NCI-H2227 (cell line): ENCODE data around the gene DGAT2.

Experiments
- DNase-seq: peaks from one replicate; lab custom pipeline; 2025; ENCODE audit not compliant: unreplicated experiment; lab: John Stamatoyannopoulos, UW

DGAT2 gene

GRCh38 chr11:75822541-75822940 is 54.0 kb downstream of the DGAT2 start:
- no peak for DNase-seq

DNA sequence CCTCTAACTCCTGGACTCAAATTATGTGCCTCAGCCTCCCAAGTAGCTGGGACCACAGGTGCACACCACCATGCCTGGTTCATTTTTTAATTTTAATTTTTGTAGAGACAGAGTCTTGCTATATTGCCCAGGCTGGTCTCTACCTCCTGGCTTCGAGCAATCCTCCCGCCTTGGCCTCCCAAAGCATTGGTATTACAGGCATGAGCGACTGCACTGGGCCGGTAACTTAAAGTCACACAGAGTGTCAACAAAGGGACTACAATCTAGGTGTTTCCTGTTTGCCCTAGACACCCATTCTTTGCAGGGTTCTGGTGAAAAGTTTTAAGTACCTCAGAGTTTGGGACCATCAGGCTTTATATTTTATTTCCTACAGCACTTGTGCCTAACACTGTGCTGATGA is 54.8 kb downstream of the DGAT2 start:
- no peak for DNase-seq

DNA sequence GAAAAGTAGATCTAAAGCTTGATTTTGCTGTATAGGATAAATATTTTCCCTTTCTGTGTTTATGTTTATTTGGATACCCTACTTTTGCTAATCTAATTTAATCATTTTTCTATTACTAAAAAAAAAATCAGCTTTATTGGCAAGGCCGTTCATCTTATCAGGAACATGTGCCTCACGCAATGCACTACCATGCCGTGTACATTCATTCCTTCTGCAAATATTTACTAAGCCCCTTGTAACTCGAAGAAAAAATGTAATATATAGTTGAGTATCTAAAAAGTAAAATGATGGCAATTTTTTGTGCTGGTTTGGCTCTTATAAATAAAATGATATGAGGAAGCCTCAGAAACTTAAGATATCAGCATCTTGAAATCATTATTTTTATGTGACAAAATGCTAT is 55.4 kb downstream of the DGAT2 start:
- no peak for DNase-seq

- no peak for DNase-seq
Observed at GRCh38 chr11:75826461-75827230, 58.1 kb downstream of the DGAT2 start.

DNA sequence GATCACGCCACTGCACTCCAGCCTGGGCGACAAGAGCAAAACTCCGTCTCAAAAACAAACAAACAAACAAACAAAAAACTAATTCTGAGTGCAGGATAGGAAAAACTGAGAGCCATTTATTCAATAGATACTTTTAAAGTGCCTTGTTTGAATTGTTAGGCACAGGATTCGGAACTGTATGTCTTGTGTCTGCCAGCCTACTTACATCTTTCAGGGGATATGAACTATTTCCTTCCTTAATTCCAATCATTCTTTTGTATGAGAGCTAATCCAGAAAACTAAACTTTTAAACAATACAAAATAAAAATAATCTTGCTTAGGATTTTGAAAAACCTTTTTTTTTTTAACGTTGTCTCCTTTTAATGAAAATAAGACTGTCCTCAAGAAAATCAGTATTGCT is 59.0 kb downstream of the DGAT2 start:
- no peak for DNase-seq

DNA sequence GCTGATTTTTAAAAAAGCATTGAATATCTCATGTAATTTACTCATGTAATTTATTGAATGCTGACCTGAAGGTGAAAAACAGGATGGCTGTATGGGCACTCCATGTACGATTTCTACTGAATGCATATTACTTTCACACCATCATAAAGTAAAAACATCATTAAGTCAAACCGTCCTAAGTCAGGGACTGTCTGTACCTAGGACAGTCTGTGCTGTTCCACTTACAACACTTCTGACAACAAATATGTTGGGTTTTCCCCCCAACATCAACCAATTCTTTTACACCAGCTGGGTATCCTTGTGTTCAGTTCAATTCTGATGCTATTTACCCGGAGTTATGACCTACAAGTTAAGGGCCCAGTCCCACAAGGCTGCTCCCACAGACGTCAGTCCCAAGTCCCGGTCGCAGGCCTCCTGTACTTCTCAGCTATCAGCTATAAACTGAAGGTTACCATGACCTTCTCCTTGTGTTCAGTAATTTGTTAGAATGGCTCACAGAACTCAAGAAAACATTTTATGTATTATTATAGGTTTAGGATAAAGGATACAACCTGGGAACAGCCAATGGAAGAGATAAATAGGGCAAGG is 63.4 kb downstream of the DGAT2 start:
- DNase-seq = no peak

DNA sequence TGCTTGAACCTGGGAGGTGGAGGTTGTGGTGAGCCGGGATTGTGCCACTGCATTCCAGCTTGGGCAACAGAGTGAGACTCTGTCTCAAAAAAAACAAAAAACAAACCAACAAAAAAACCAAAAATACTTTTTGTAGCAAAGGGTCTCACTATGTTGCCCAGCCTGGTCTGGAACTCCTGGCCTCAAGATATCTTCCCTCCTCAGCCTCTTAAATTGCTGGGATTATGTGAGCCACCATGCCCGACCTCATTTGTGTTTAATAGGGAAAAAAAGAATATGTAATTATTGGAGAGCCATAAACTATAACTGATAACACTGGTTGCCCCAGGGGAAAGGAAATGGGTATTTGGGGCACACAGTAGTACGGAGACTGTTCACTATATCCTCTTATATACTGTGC is 66.2 kb downstream of the DGAT2 start:
- no peak for DNase-seq

GRCh38 chr11:75836417-75836816 is 67.8 kb downstream of the DGAT2 start:
- no peak for DNase-seq

DNA sequence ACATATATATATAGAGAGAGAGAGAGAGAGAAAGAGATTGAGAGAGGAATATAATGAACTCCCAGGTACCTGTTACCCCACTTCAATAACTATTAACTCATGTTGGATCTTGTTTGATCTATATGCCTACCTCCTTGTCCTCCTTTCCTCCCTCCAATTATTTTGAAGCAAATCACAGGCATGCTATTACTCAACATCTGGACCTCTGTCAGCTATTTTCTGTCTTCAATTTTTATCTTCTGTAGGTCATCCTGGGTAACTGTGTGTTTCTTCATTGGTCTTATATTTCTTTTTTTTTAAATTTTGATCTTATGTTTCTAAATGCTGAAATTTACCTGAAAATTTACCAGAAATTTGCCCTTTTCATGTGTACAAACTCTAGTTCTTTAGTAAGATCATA is 71.3 kb downstream of the DGAT2 start:
- no peak for DNase-seq

DNA sequence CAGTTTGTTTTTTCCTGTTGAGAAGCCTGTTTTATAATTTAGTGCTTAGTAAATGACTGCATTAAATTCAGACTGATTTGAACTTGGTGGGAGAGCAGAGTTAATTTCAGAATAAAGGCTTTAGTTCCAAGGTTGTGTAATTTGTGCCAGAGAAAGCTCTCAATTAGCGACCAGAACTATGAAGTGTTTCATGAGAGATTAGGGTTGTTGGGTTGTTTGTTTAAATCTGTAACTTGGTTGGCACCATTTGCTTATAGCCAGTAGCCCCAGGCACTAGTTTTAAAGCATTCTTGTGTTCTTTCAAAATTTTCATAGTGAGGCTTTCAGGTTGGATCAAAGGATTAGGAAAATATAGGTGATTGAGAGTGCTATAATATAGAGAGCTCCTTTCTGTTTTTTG is 71.9 kb downstream of the DGAT2 start:
- DNase-seq = no peak

GRCh38 chr11:75841739-75842138 is 73.2 kb downstream of the DGAT2 start:
- no peak for DNase-seq

DNA sequence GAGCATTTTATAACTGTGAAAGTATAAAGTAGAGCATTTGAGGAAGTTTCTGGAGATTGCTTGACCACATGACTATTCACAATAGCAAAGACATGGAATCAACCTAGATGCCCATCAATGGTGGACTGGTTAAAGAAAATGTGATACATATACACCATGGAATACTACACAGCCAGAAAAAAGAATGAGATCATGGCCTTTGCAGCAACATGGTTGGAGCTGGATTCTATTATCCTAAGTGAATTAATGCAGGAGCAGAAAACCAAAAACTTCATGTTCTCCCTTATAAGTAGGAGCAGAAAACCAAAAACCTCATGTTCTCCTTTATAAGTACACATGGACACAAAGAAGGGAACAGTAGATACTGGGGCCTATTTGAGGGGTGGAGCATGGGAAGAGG is 76.7 kb downstream of the DGAT2 start:
- no peak for DNase-seq

GRCh38 chr11:75849894-75850293 is 81.3 kb downstream of the DGAT2 start:
- no peak for DNase-seq

DNA sequence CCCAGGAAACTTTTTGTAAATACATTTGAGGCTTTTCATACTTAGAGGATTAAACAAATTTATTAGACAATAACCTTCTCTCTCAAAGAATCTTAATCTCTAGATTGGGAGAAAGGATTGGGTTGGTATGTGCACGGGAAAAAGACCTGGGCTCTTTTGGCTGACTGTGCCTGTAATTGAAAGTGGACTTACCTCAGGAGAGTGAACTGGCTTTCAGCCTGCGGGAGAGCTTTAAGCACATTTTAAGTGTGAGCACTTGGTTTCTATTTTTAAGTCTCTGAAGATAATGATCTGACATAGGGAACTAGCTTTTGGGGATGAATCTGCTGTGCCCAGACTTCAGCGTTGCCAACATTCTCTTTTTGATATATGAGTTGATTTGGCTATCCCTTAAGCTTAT is 82.2 kb downstream of the DGAT2 start:
- DNase-seq = peak; percentile 8
